Mammary epithelial cell (primary cell): ENCODE data around the gene MMP17.

Source experiments
- EZH2 ChIP-seq: IDR thresholded peaks from 2 replicates; pipeline ENCODE4 v1.6.1; 2012; ENCODE audit warnings: low read length, inconsistent platforms, borderline replicate concordance
- TF ChIP-seq, protein P1 (sequence below), 2 donors: IDR thresholded peaks in 1 of 2; conservative IDR thresholded peaks in 1 of 2; 2 replicates each; pipeline ENCODE4 v1.5.1; 2011 to 2012; ENCODE audit warnings: inconsistent platforms in 2 of 2, low read length in 2 of 2, mild to moderate bottlenecking in 2 of 2, control low read depth in 1 of 2, low read depth in 1 of 2; ENCODE audit not compliant: insufficient read depth in 1 of 2; ENCODE audit errors: extremely low read depth in 1 of 2

DNA sequence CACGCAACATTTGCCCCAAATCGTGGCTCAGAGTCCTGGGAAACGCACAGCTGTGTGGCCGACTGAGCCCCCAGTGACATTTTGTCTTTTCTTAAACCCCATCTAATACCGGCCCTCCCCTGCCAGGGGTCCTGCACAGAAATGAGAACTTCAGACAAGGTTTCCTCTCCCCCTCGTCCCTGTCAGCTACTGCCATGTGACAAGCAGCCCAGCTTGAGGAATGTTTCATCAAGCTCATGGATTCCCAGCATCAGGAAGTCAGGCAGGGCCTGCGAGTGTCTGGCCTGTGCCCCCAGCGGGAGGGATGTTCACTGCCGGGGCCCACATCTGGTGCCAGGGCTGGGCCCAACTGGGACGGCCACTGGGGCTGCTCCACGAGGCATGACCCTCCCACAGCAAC is 15.9 kb downstream of the MMP17 start:
- TF ChIP-seq EZH2, result no peak
- TF ChIP-seq, protein P1, sequence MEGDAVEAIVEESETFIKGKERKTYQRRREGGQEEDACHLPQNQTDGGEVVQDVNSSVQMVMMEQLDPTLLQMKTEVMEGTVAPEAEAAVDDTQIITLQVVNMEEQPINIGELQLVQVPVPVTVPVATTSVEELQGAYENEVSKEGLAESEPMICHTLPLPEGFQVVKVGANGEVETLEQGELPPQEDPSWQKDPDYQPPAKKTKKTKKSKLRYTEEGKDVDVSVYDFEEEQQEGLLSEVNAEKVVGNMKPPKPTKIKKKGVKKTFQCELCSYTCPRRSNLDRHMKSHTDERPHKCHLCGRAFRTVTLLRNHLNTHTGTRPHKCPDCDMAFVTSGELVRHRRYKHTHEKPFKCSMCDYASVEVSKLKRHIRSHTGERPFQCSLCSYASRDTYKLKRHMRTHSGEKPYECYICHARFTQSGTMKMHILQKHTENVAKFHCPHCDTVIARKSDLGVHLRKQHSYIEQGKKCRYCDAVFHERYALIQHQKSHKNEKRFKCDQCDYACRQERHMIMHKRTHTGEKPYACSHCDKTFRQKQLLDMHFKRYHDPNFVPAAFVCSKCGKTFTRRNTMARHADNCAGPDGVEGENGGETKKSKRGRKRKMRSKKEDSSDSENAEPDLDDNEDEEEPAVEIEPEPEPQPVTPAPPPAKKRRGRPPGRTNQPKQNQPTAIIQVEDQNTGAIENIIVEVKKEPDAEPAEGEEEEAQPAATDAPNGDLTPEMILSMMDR (conservative IDR thresholded peaks at IDR 0.05 in 1 of 2, IDR thresholded peaks at IDR 0.05 in 1 of 2; ENCODE audit: extremely low read depth in 1 of 2, insufficient read depth in 1 of 2, low read depth in 1 of 2, low read length in 2 of 2), result no peak
